ENCODE measurements around the gene PHF12.

PHF12 gene

GRCh38 chr17:28951428-28951990 is at the start of gene PHF12:
Gene PHF12, minus strand, starts transcription at chr17:28951518. Its CDS starts 558 bp downstream, at chr17:28950960.
- DNase-seq (ENCODE audit: low spot score): peak; percentile 100

DNA sequence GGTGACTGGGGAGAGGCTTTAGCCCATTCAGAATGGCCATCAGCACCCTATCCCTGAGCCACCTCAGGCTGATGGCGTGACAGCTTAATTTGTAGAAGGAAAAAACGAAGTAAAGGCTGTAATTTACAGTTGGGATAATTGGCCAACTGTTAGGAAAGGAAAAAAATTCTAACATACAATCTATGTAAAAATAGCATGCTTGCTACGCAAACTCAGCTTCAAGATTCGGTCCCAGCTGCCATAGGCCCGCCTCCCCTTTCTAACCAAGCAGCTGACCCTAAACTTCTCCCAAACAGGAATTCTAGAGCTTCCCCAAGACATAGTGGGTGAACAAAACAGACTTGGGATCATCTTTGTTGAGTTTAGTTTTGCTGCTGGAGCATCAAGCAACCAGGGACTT is 49.7 kb upstream of the PHF12 start:
- DNase-seq (ENCODE audit: low spot score): no peak

GRCh38 chr17:28999206-28999605 is 47.9 kb upstream of the PHF12 start:
- DNase-seq (ENCODE audit: low spot score): no peak

DNA sequence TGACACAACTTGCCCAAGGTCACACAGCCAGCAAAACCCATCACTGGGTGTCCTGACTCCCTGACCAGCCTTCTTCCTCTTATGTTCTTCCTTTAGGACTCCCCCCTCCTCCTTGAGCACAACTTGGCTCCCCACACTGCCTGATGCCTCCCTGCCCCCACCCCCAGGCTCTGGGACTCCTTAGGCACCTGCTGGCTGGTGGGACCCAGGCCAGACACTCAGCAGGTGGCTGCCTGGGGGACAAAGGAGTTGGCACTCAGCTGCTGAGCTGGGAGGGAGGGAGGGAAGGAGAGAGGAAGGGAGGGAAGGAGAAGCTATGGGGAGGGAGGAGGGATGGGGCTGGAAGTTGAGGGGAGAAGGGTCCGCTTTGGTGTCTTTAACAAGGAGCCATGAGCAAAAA is 46.5 kb upstream of the PHF12 start:
- DNase-seq (ENCODE audit: low spot score): no peak

DNA sequence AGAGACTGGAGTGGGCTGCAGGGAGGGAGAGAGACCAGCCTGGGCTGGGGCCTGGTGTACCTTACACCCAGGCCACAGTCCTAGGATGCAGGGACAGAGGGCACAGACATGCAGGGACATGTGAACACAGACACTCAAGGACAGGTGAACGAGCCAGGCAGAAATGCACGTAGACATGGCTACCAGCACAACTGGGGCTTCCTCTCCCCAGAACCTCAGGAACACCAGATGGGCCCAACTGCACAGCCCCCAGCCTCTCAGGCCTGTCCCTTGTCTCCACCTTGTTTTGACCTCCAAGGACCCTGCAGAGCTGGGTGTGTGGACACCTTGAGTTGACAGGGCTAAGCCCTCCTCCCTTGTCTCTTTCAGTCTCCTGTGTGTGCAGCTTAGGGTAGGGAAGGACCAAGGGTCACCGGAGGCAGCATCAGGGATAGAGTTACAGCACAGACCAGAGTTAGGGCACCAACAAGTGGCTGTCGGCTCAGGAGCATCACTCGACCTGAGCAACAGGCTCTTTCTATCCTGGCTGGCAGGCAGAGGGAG is 45.3 kb upstream of the PHF12 start:
- DNase-seq (ENCODE audit: low spot score): no peak

GRCh38 chr17:28993645-28994426 is 42.5 kb upstream of the PHF12 start:
- no peak for DNase-seq (ENCODE audit: low spot score)

DNA sequence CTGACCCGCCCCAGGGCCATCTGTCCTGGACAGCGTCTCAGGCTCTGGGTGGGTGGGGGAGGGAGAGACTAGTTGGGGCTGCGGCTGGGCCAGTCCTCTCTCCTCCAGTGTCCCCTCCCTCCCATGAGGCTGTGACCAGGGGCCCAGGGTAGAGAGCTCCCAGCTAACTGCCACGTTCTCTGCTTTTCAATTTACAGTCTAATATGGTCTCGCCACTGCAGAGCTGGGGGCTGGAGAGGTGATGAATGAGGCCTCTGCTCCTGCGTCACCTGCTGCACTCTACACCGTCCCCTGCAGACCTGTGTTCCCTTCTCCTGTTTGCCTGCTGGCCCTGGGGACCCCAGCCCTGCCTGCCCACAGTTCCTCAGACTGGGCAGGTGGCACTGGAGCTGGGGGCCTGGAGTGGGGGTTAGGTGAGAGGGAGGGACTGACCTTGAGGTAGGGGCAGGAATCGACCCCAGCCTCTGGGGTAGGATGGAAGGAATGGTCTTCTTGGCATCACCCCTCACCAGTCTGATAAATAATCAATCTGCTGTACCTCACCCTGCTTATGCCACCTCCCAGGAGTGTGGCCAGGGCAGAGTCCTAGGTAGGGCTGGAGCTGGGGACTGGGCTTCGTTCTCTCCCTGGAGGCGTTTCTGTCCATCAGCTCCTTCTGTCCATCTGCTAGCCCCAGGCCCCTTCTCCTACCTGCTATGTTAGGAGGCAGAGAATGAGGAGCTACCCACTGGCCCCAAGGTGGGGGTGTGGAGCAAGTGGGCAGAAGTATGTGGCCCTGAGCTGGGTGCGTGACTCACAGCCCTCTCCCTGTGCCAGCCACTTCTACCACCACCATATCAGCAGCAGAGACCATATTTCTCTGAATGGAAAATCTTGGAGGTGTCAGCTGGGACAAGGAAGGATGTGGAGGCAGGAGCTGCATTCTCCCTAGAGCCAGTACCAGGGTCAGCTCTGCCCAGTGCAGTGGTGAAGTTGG is 41.6 kb upstream of the PHF12 start:
- DNase-seq (ENCODE audit: low spot score): no peak

- no peak for DNase-seq (ENCODE audit: low spot score)
Measured at GRCh38 chr17:28992185-28992584, 40.9 kb upstream of the PHF12 start.

- DNase-seq (ENCODE audit: low spot score): no peak
Measured at GRCh38 chr17:28991779-28992178, 40.5 kb upstream of the PHF12 start.

GRCh38 chr17:28989028-28989427 is 37.7 kb upstream of the PHF12 start:
- DNase-seq (ENCODE audit: low spot score): no peak

GRCh38 chr17:28988475-28988874 is 37.2 kb upstream of the PHF12 start:
- no peak for DNase-seq (ENCODE audit: low spot score)

DNA sequence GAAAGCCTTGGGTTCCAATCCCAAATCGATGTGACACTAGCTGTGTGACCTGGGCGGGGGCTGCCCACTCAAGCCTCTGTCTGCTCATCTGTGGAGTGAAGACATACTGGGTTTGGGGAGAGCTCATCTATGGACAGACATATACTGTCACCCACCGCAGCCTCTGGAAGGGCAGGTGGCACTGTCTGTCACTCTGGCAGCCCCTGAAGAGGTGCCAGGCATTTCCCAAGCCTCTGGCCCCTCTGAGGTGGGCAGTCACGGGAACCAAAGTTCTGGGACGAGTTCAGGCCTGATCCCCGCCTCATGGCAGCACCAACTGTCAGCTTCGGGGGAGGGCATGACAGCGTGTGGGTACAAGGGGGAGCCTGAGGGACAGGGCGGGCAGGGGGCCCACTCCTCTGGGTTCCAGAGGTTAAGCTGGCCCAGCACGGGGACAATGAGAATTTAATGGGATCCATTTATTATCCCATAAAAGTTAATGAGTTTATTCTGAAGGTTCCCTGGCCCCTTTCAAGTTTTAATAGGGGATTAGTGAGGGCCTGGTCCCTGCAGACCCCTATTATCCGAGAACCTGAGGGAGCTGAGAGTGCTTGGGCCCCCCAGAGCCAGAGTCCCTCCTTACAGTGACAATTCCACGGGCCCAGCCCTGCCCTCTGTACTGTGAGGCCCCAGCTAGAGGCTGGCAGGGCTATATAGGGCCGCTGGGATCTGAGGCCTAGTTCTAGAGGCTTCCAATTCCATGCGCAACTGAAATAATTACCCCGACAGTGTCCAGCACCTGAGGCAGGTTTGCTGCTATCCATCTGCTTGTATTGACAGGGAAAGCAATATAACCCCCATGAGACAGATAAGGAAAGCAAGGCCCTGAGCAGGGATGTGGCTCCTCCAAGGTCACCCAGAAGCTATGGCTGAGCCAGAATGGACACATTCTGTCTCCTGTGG is 35.7 kb upstream of the PHF12 start:
- DNase-seq (ENCODE audit: low spot score): no peak

DNA sequence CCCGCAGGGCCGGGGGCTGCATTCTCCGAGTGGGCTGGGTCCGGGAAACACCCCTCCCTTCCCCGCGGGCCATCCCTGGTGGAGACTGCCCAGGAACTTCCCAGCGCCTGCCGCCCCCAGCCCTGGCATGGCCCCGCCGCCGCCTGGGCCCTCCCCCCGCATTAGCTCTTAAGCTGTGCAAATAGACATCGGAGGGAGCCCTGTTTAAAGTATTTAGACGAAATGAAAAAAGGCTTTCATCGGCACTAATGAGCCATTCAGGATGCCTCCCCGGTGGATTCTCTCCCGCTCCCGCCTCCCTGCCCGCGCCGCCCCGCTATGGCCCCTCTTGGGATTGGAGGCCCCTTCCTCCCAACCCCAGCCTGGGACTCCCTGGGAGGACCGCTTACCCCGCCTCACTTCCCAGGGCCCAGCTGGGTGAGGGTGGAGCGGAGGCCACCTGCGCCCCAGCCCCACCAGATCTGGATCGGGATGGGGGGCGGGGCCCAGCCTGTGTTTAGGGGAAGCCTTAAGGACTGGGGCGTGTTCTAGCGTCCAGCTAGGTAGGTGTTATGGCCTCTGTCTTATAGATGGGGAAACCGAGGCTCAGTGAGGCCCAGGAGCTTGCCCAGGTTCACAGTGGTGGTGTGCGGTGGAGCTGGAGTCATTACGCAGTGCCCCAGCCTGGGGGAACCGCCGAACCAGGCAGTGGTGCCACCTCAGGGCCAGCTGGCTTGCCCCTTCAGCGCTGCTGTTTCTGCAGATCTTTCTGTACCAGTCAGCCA is 34.8 kb upstream of the PHF12 start:
- DNase-seq (ENCODE audit: low spot score): no peak

- peak; percentile 41 for DNase-seq (ENCODE audit: low spot score)
Measured at GRCh38 chr17:28983286-28984230, 32.2 kb upstream of the PHF12 start.

GRCh38 chr17:28982131-28982793 is 30.9 kb upstream of the PHF12 start:
- peak; percentile 97 for DNase-seq (ENCODE audit: low spot score)

DNA sequence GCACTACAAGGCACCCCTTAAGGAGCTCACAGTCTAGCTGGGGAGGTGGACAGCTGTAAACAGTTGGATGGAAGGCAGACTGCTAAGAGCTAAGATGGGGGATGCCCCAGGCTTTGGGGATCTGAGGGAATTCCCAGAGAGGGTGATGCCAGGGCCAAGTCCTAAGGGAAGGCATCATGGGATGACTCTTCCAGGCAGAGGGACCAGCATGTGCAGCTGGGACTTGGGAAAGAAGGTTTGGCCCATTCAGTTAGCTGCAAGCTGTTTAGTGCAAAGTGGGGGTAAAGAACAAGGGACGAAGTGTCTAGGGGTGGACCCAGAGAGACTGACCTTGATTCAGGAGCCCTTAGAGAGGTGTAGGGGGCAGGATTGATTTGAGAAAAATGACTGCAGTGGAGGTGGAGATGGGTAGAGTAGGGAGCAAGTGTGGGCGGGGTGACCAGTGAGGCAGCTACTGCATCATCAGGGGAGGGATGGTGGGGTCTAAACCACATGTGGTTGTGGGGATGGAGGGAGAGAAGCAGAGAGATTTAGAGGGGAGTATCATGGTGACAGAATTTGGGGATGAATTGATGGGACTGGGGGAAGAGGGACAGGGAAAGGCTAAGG is 27.1 kb upstream of the PHF12 start:
- no peak for DNase-seq (ENCODE audit: low spot score)

DNA sequence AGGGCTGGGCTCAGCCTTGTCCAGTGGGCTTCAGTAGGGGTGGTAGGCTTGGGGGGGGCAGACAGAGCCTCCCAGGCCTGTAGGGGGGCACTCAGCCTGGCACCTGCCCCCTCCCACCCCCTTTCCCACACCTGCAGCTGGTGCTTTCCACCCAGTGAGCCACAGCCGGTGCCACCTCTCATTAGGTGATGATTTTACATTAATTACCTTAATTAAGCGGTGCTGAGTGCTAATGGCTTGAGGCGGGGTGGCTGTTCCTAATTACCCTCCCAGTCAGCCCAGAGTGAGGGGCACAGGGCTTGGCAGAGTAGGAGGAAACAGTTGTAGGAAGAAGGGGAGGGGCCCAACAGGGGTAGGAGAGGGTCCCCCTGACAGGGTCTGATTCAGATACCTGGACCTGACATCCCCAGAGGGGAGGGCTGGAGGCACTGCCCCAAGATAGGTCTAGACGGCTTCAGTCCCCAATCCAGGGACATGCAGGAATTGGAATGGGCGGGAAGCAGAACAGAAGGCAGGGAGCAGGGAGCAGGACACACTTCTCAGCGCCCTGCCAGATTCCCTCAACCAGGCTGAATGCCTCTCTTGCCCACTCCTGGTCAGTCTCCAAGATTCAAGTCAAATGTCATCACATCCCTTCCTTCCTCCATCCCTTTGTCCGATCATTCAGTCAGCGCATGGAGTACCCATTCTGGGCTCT is 26.5 kb upstream of the PHF12 start:
- no peak for DNase-seq (ENCODE audit: low spot score)

DNA sequence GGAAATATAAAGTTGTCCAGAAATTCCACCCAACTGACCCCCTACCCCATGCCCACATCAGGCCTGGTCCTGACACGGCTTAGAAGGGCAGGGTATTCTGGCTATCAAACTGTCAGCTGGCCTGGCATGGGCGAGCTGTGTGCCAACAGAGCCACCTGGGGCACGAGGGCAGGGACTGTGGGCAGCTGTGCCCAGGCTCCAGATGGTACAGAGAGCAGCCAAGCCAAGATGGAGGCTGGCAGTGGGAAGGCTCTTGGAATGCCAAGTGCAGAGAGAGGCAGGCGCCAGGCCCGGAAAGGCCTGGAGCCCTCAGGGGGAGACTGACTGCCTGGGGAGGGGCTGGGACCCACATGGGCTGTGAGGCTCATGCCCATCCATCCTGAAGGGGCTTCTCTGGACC is 24.3 kb upstream of the PHF12 start:
- DNase-seq (ENCODE audit: low spot score): no peak

All from kidney capillary endothelial cell (primary cell).